ENCODE measurements around the gene SRRM4.
A peak's percentile ranks its signal among the peaks of the same experiment; 100 is the strongest.

SRRM4 gene

DNA sequence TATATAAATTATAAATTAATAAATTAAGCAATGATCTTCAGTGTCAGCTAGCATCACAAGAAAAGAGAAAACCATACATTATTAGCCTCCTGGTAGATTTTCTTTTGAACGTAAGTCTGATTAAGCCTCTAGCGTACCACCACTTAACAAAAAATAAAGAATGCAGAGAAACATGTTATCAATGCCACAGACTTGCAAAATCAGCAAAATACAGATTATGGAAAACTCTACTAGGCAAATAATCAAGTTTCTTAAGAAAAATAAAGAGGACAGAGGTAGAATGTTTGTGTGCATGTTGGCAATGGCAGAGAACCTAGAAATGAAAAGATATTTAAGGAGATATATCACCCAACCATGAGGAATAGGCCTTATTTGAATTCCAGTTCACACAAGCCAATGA, 8.4 kb upstream of the SRRM4 start:
- Histone ChIP-seq H3K27me3 (ENCODE audit: insufficient read depth, low read length) (no peaks in the 10 kb centered on the region), H3K36me3 (ENCODE audit: control insufficient read depth in 1 of 2, insufficient read depth in 2 of 2, low read length in 2 of 2) (no peaks in the 10 kb centered on the region)

DNA sequence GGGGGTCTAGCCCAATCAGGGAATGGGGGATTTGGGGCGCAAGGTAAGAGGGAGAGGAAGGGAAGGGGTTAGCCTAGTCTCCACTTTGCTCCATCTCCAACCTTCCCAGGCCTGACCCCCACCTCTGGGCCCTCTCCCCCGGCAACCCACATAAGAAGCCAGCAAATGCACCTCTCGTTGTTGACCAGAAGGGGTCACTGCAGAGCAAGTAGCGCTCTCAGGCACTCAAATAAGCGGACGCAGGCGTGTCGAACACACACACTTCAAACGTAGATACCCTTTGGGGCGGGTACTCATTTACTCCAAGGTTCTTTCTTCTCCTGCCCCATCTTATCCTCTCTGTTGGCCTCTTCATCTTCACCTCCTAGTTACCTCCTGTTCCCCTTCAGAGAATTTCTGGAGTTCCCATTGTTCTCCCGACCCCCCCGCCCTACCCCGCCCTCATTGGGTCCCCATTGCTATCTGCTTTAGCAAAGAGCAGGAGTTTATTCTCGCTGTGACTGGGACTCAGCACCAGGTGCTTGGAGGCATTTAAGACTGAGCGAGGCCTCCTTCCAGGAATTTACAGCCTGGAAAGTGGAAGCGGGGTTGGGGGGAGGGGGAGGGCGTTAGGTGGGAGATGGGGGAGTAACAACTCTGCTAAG, 1.5 kb upstream of the SRRM4 start:
- H2BK12ac ChIP-seq (ENCODE audit: low read length): no peak overlapping the region
- H3K4me2 ChIP-seq (ENCODE audit: low read length): peak overlapping the region; percentile 36
- H3K9ac ChIP-seq (ENCODE audit: low read length): no peak overlapping the region
- no peak overlapping the region for H2AK5ac ChIP-seq (ENCODE audit: low read length)
- H3K23ac ChIP-seq (ENCODE audit: low read length): no peak overlapping the region
- no peak overlapping the region for H3K4me3 ChIP-seq (ENCODE audit: low read depth, low read length)
- H3K14ac ChIP-seq (ENCODE audit: low read length): no peak overlapping the region
- no peak overlapping the region for H3K4ac ChIP-seq (ENCODE audit: low read depth, low read length)
- no peaks in the 10 kb centered on the region for H3K4me1 ChIP-seq (ENCODE audit: control insufficient read depth in 1 of 2, insufficient read depth in 2 of 2, low read length in 2 of 2)
- H2BK120ac ChIP-seq (ENCODE audit: insufficient read depth, low read length, poor library complexity): no peak overlapping the region
- no peak overlapping the region for H4K91ac ChIP-seq (ENCODE audit: low read depth, low read length)
- H2AFZ ChIP-seq (ENCODE audit: insufficient read depth, low read length, poor library complexity): no peak overlapping the region
- no CpG with 5 or more reads among the region's 17 CpGs for WGBS (ENCODE audit: extremely low coverage, insufficient coverage, insufficient read length)
- no peak overlapping the region for H2BK5ac ChIP-seq (ENCODE audit: low read depth, low read length, poor library complexity)
- DNase-seq: peak; percentile 39 to 78
- H3K27me3 ChIP-seq (ENCODE audit: insufficient read depth, low read length): peaks cover 31% of the 10 kb centered on the region
- no peak overlapping the region for H3K27ac ChIP-seq (ENCODE audit: low read depth, low read length)
- no peak overlapping the region for H4K8ac ChIP-seq (ENCODE audit: low read depth, low read length)
- H3K79me2 ChIP-seq (ENCODE audit: control insufficient read depth, insufficient read depth, low read length, poor library complexity): no peaks in the 10 kb centered on the region
- no peak overlapping the region for H4K12ac ChIP-seq (ENCODE audit: low read depth, low read length)
- H3K18ac ChIP-seq (ENCODE audit: low read length): no peak overlapping the region
- H3K36me3 ChIP-seq (ENCODE audit: control insufficient read depth in 1 of 2, insufficient read depth in 2 of 2, low read length in 2 of 2): no peaks in the 10 kb centered on the region
- no peaks in the 10 kb centered on the region for H3K79me1 ChIP-seq (ENCODE audit: low read length)
- H3K9me3 ChIP-seq (ENCODE audit: insufficient read depth, low read depth, low read length): peaks cover 3% of the 10 kb centered on the region

More for the DNA sequence above, 8.4 kb upstream of the SRRM4 start:
- Histone ChIP-seq H3K23ac (ENCODE audit: low read length) (no peak overlapping the region), H4K91ac (ENCODE audit: low read depth, low read length) (no peak overlapping the region), H4K12ac (ENCODE audit: low read depth, low read length) (no peak overlapping the region), H2BK120ac (ENCODE audit: insufficient read depth, low read length, poor library complexity) (no peak overlapping the region), H3K9me3 (ENCODE audit: insufficient read depth, low read depth, low read length) (no peaks in the 10 kb centered on the region), H2AK5ac (ENCODE audit: low read length) (no peak overlapping the region), H3K14ac (ENCODE audit: low read length) (no peak overlapping the region), H3K4ac (ENCODE audit: low read depth, low read length) (no peak overlapping the region), H3K4me2 (ENCODE audit: low read length) (no peak overlapping the region), H3K27ac (ENCODE audit: low read depth, low read length) (no peak overlapping the region), H3K18ac (ENCODE audit: low read length) (no peak overlapping the region), H3K79me2 (ENCODE audit: control insufficient read depth, insufficient read depth, low read length, poor library complexity) (no peaks in the 10 kb centered on the region), H3K4me3 (ENCODE audit: low read depth, low read length) (no peak overlapping the region), H2BK12ac (ENCODE audit: low read length) (no peak overlapping the region), H2BK5ac (ENCODE audit: low read depth, low read length, poor library complexity) (no peak overlapping the region), H3K9ac (ENCODE audit: low read length) (no peak overlapping the region), H2AFZ (ENCODE audit: insufficient read depth, low read length, poor library complexity) (no peak overlapping the region), H4K8ac (ENCODE audit: low read depth, low read length) (no peak overlapping the region), H3K79me1 (ENCODE audit: low read length) (no peaks in the 10 kb centered on the region), H3K4me1 (ENCODE audit: control insufficient read depth in 1 of 2, insufficient read depth in 2 of 2, low read length in 2 of 2) (no peaks in the 10 kb centered on the region)
- no CpG with 5 or more reads among the region's 2 CpGs for WGBS (ENCODE audit: extremely low coverage, insufficient coverage, insufficient read length)
- no peak for DNase-seq

DNA sequence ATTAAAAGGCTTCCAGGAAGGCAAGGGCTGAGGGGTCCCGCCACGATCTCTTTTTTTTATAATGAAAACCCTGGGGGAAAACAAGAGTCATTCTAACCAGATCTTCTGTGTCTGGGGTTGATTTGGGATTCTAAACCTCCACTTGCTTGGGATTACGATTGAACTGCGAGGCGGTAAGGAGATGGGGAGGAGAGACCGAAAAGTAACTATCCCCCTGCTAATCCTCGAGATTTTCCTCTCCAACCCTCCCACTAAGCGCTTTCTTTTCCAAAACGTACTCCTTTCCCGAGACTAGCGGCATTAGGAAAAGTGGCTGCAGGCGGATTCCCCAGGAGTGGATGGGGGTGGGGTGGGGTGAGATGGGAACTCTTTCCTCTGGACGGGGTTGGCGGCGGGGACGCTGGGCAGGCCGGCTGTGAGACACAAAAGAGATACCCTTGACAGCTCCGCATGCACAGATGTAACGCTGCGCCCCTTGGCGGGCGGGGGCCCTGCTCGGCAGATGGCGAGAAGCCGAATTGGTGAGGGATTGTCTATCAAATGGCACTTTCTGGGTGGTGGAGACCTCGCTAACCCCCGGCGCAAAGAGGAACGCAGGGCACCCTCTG, 830 bp upstream of the SRRM4 start:
- Histone ChIP-seq H4K91ac (ENCODE audit: low read depth, low read length) (no peak overlapping the region), H3K14ac (ENCODE audit: low read length) (no peak overlapping the region), H2AK5ac (ENCODE audit: low read length) (no peak overlapping the region), H3K79me2 (ENCODE audit: control insufficient read depth, insufficient read depth, low read length, poor library complexity) (no peaks in the 10 kb centered on the region), H4K8ac (ENCODE audit: low read depth, low read length) (no peak overlapping the region), H2BK120ac (ENCODE audit: insufficient read depth, low read length, poor library complexity) (no peak overlapping the region), H2AFZ (ENCODE audit: insufficient read depth, low read length, poor library complexity) (no peak overlapping the region), H3K18ac (ENCODE audit: low read length) (no peak overlapping the region), H3K79me1 (ENCODE audit: low read length) (no peaks in the 10 kb centered on the region), H3K27me3 (ENCODE audit: insufficient read depth, low read length) (peaks cover 31% of the 10 kb centered on the region), H3K9me3 (ENCODE audit: insufficient read depth, low read depth, low read length) (peaks cover 3% of the 10 kb centered on the region), H2BK5ac (ENCODE audit: low read depth, low read length, poor library complexity) (no peak overlapping the region), H3K9ac (ENCODE audit: low read length) (no peak overlapping the region), H2BK12ac (ENCODE audit: low read length) (no peak overlapping the region), H3K27ac (ENCODE audit: low read depth, low read length) (no peak overlapping the region), H3K23ac (ENCODE audit: low read length) (no peak overlapping the region), H3K36me3 (ENCODE audit: control insufficient read depth in 1 of 2, insufficient read depth in 2 of 2, low read length in 2 of 2) (no peaks in the 10 kb centered on the region), H3K4me3 (ENCODE audit: low read depth, low read length) (no peak overlapping the region), H4K12ac (ENCODE audit: low read depth, low read length) (no peak overlapping the region), H3K4me1 (ENCODE audit: control insufficient read depth in 1 of 2, insufficient read depth in 2 of 2, low read length in 2 of 2) (no peaks in the 10 kb centered on the region), H3K4me2 (ENCODE audit: low read length) (no peak overlapping the region), H3K4ac (ENCODE audit: low read depth, low read length) (no peak overlapping the region)
- DNase-seq: no peak
- no CpG with 5 or more reads among the region's 29 CpGs for WGBS (ENCODE audit: extremely low coverage, insufficient coverage, insufficient read length)

DNA sequence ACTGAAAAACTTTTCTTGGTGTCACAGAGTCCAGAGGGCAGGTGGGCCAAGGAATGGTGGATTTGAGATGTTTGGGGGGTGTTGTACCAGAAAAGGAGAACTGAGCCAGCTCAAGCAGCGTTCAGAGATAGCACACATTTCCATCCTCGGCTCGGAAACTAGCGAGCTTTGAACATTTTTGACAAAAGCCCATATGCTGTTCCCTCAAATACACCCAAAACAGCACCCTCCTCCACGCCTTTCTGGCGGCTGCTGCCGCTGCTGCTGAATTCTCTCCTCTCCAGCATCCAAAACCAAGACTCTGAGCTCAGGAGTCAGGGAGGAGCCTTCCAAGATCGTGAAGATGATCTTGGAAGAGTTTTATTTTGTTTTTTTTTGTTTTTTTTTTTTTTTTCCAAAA, 961 bp downstream of the SRRM4 start:
- H3K23ac ChIP-seq (ENCODE audit: low read length): no peak overlapping the region
- peaks cover 31% of the 10 kb centered on the region for H3K27me3 ChIP-seq (ENCODE audit: insufficient read depth, low read length)
- DNase-seq: no peak
- no peak overlapping the region for H3K27ac ChIP-seq (ENCODE audit: low read depth, low read length)
- no CpG with 5 or more reads among the region's 8 CpGs for WGBS (ENCODE audit: extremely low coverage, insufficient coverage, insufficient read length)
- H3K4me3 ChIP-seq (ENCODE audit: low read depth, low read length): no peak overlapping the region
- no peak overlapping the region for H2AK5ac ChIP-seq (ENCODE audit: low read length)
- no peak overlapping the region for H2BK5ac ChIP-seq (ENCODE audit: low read depth, low read length, poor library complexity)
- H3K9me3 ChIP-seq (ENCODE audit: insufficient read depth, low read depth, low read length): peaks cover 3% of the 10 kb centered on the region
- H3K36me3 ChIP-seq (ENCODE audit: control insufficient read depth in 1 of 2, insufficient read depth in 2 of 2, low read length in 2 of 2): no peaks in the 10 kb centered on the region
- no peaks in the 10 kb centered on the region for H3K4me1 ChIP-seq (ENCODE audit: control insufficient read depth in 1 of 2, insufficient read depth in 2 of 2, low read length in 2 of 2)
- no peak overlapping the region for H2BK120ac ChIP-seq (ENCODE audit: insufficient read depth, low read length, poor library complexity)
- H3K79me2 ChIP-seq (ENCODE audit: control insufficient read depth, insufficient read depth, low read length, poor library complexity): no peaks in the 10 kb centered on the region
- H3K4ac ChIP-seq (ENCODE audit: low read depth, low read length): no peak overlapping the region
- H3K9ac ChIP-seq (ENCODE audit: low read length): no peak overlapping the region
- H3K18ac ChIP-seq (ENCODE audit: low read length): no peak overlapping the region
- no peak overlapping the region for H2BK12ac ChIP-seq (ENCODE audit: low read length)
- H2AFZ ChIP-seq (ENCODE audit: insufficient read depth, low read length, poor library complexity): no peak overlapping the region
- no peak overlapping the region for H3K14ac ChIP-seq (ENCODE audit: low read length)
- no peaks in the 10 kb centered on the region for H3K79me1 ChIP-seq (ENCODE audit: low read length)
- no peak overlapping the region for H3K4me2 ChIP-seq (ENCODE audit: low read length)
- H4K12ac ChIP-seq (ENCODE audit: low read depth, low read length): no peak overlapping the region
- H4K91ac ChIP-seq (ENCODE audit: low read depth, low read length): no peak overlapping the region
- no peak overlapping the region for H4K8ac ChIP-seq (ENCODE audit: low read depth, low read length)

Data from trophoblast cell (in vitro differentiated cells and primary cell).